ENCODE results near the gene RORB. TPM values are rescaled to one million over a fixed set of nuclear protein-coding genes. Genes with fewer than 3 reads are reported as not detected.

RORB gene
- total and polyA plus RNA-seq, 11 donors: 0.53 to 10.2 (median 3.4) TPM

- no peak for ATAC-seq
- WGBS, 4 donors: 52 to 59% (median 56%) methylated on average over 2 of the region's 2 CpGs
Observed at GRCh38 chr9:74697535-74697934, 200.4 kb downstream of the RORB start.

GRCh38 chr9:74711341-74711740, 214.2 kb downstream of the RORB start:
- DNase-seq (no peak), ATAC-seq (no peak)
- whole genome bisulfite sequencing, 4 donors: 78 to 95% (median 87%) methylated on average over 5 of the region's 5 CpGs
- Histone ChIP-seq H3K27ac (no peak overlapping the region), H3K9me3 (no peaks in the 10 kb centered on the region), H3K4me3 (no peak overlapping the region), H3K27me3 (no peaks in the 10 kb centered on the region), H3K36me3 (no peaks in the 10 kb centered on the region), H3K4me1 (no peaks in the 10 kb centered on the region)
- intact Hi-C loops (cut with DNase I): no loop called here
- TF ChIP-seq POLR2A (IDR thresholded peaks at IDR 0.05) (no peak), CTCF (IDR thresholded peaks at IDR 0.05) (no peak)

More at GRCh38 chr9:74697535-74697934, 200.4 kb downstream of the RORB start:
- Histone ChIP-seq H3K4me1 (no peaks in the 10 kb centered on the region), H3K4me3 (no peak overlapping the region), H3K27ac (no peak overlapping the region), H3K27me3 (peaks cover 0 to 3% (median 0%) of the 10 kb centered on the region in 9 donors), H3K9me3 (no peaks in the 10 kb centered on the region), H3K36me3 (no peaks in the 10 kb centered on the region)
- intact Hi-C loops (cut with DNase I): no loop called here
- TF ChIP-seq CTCF (IDR thresholded peaks at IDR 0.05): no peak
- TF ChIP-seq POLR2A (IDR thresholded peaks at IDR 0.05): no peak
- DNase-seq: no peak

GRCh38 chr9:74718709-74719108, 221.6 kb downstream of the RORB start:
- H3K9me3 ChIP-seq: no peaks in the 10 kb centered on the region
- no peak for ATAC-seq
- TF ChIP-seq CTCF (IDR thresholded peaks at IDR 0.05) (no peak), POLR2A (IDR thresholded peaks at IDR 0.05) (no peak)
- peaks cover 0 to 5% (median 0%) of the 10 kb centered on the region in 9 donors for H3K27me3 ChIP-seq
- H3K27ac ChIP-seq: no peak overlapping the region
- no peak overlapping the region for H3K4me3 ChIP-seq
- no peak for DNase-seq
- intact Hi-C loops (cut with DNase I): no loop called here
- 91 to 97% (median 94%) methylated on average over 2 of the region's 2 CpGs for WGBS, 4 donors
- no peaks in the 10 kb centered on the region for H3K4me1 ChIP-seq
- no peaks in the 10 kb centered on the region for H3K36me3 ChIP-seq

GRCh38 chr9:74719306-74719705, 222.2 kb downstream of the RORB start:
- H3K9me3 ChIP-seq: no peaks in the 10 kb centered on the region
- no peaks in the 10 kb centered on the region for H3K36me3 ChIP-seq
- H3K4me1 ChIP-seq: no peaks in the 10 kb centered on the region
- WGBS, 4 donors: 71 to 79% (median 78%) methylated on average over 1 of the region's 1 CpG
- TF ChIP-seq CTCF (IDR thresholded peaks at IDR 0.05) (no peak), POLR2A (IDR thresholded peaks at IDR 0.05) (no peak)
- H3K27ac ChIP-seq: no peak overlapping the region
- DNase-seq (no peak), ATAC-seq (no peak)
- intact Hi-C loops (cut with DNase I): no loop called here
- no peak overlapping the region for H3K4me3 ChIP-seq
- peaks cover 0 to 5% (median 0%) of the 10 kb centered on the region in 9 donors for H3K27me3 ChIP-seq
